ENCODE measurements around the gene FAM120B. TPM values are rescaled to one million over a fixed set of nuclear protein-coding genes. Genes with fewer than 3 reads are reported as not detected.

The FAM120B gene
- total and polyA plus RNA-seq, 2 of the 4 experiments (the other 2 are of a cell fraction): 15.3 to 28.0 TPM

DNA sequence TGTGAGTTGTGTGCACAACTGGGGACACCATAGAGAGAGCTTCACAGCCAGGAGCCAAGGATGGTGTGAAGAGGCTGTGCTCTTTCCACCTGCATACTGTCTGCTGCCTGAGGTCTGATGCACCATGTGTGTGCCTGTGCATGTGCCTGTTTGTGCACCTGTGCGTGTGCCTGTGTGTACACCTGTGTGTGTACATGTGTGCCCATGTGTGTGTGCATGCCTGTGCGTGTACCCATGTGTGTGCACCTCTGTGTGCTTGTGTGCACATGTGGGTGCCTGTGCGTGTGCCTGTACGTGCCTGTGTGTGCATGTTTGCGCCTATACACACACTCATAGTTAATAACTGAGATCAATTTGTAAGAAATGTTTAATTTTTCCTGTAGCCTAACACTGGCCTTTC is 51.3 kb downstream of the FAM120B start:
- Histone ChIP-seq H3K9ac (ENCODE audit: low read depth, low read length) (no peak overlapping the region), H2BK15ac (ENCODE audit: low read depth, low read length) (no peak overlapping the region), H3K14ac (replicated peaks; ENCODE audit: low read depth, low read length) (no peak overlapping the region), H2BK120ac (ENCODE audit: low read depth, low read length) (no peak overlapping the region), H3K23ac (ENCODE audit: low read depth, low read length) (no peak overlapping the region), H3K4ac (ENCODE audit: low read depth, low read length) (no peak overlapping the region), H3K56ac (ENCODE audit: extremely low read depth, insufficient read depth, low read length) (no peak overlapping the region), H2BK5ac (ENCODE audit: low read depth, low read length, poor library complexity, severe bottlenecking) (no peak overlapping the region), H3K27ac (ENCODE audit: insufficient read depth, low read length) (no peak overlapping the region), H2AK9ac (replicated peaks; ENCODE audit: low read depth, low read length, poor library complexity) (no peak overlapping the region), H4K20me1 (ENCODE audit: insufficient read depth, low read length) (no peaks in the 10 kb centered on the region), H3K9me3 (ENCODE audit: control insufficient read depth, insufficient read depth, low read length) (no peaks in the 10 kb centered on the region), H2BK20ac (ENCODE audit: low read depth, low read length) (no peak overlapping the region), H3K27me3 (ENCODE audit: control insufficient read depth, insufficient read depth, low read length) (no peaks in the 10 kb centered on the region), H4K8ac (ENCODE audit: low read depth in 2 of 2, low read length in 2 of 2) (no peak overlapping the region), H3K4me1 (ENCODE audit: control insufficient read depth, insufficient read depth, low read length) (no peaks in the 10 kb centered on the region), H3K79me1 (ENCODE audit: low read depth in 1 of 2, low read length in 2 of 2) (peaks cover 9 to 15% of the 10 kb centered on the region in 2 experiments; a peak in 3 of 4 replicates), H3K4me3 (ENCODE audit: insufficient read depth, low read depth, low read length) (no peak overlapping the region), H3K9me1 (ENCODE audit: insufficient read depth, low read length) (peaks cover 14% of the 10 kb centered on the region; the same call in 1 of the 2 replicates), H2AFZ (replicated peaks; ENCODE audit: low read length, poor library complexity) (no peak overlapping the region), H2AK5ac (ENCODE audit: low read depth, low read length) (no peak overlapping the region), H3K18ac (ENCODE audit: low read depth, low read length) (no peak overlapping the region), H3K36me3 (ENCODE audit: control insufficient read depth, insufficient read depth, low read length) (peaks cover 35% of the 10 kb centered on the region), H4K5ac (ENCODE audit: low read depth, low read length) (no peak overlapping the region), H4K91ac (ENCODE audit: insufficient read depth, low read depth, low read length) (no peak overlapping the region), H3K4me2 (ENCODE audit: low read depth, low read length) (no peak overlapping the region)
- CTCF ChIA-PET: no interaction called here
- dilution Hi-C loops (cut with HindIII; ENCODE audit: low sequenced_read_pairs, unreplicated experiment): no loop called here
- in situ Hi-C loops (cut with MboI; ENCODE audit: low sequenced_read_pairs): no loop called here
- TF ChIP-seq FOS (IDR thresholded peaks at IDR 0.05; ENCODE audit: low read depth, low read length): no peak
- TF ChIP-seq CHD1 (IDR thresholded peaks at IDR 0.05; ENCODE audit: low read depth, low read length): no peak
- TF ChIP-seq MAZ (IDR thresholded peaks at IDR 0.05; ENCODE audit: borderline replicate concordance, low read depth, low read length): no peak
- no peak for TF ChIP-seq RFX5 (IDR thresholded peaks at IDR 0.05; ENCODE audit: low read depth, low read length)
- no peak for TF ChIP-seq MXI1 (IDR thresholded peaks at IDR 0.05; ENCODE audit: borderline replicate concordance, low read depth, low read length)
- TF ChIP-seq ELK1 (IDR thresholded peaks at IDR 0.05; ENCODE audit: borderline replicate concordance, low read depth, low read length): no peak
- no peak for TF ChIP-seq NFE2L2 (IDR thresholded peaks at IDR 0.05; ENCODE audit: low read depth, low read length)
- TF ChIP-seq CEBPB (IDR thresholded peaks at IDR 0.05; ENCODE audit: low read depth, low read length): no peak
- TF ChIP-seq RAD21 (IDR thresholded peaks at IDR 0.05; ENCODE audit: low read length): no peak
- no peak for TF ChIP-seq RCOR1 (IDR thresholded peaks at IDR 0.05; ENCODE audit: insufficient replicate concordance, low read length)
- no peak for TF ChIP-seq CTCF (conservative IDR thresholded peaks at IDR 0.05; ENCODE audit: low read depth, low read length)
- TF ChIP-seq SMC3 (IDR thresholded peaks at IDR 0.05; ENCODE audit: low read depth, low read length): no peak
- TF ChIP-seq POLR2A (IDR thresholded peaks at IDR 0.05; ENCODE audit: low read depth, low read length): no peak
- TF ChIP-seq, protein P1, sequence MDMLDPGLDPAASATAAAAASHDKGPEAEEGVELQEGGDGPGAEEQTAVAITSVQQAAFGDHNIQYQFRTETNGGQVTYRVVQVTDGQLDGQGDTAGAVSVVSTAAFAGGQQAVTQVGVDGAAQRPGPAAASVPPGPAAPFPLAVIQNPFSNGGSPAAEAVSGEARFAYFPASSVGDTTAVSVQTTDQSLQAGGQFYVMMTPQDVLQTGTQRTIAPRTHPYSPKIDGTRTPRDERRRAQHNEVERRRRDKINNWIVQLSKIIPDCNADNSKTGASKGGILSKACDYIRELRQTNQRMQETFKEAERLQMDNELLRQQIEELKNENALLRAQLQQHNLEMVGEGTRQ (IDR thresholded peaks at IDR 0.05; ENCODE audit: low read depth, low read length): no peak
- TF ChIP-seq BHLHE40 (IDR thresholded peaks at IDR 0.05; ENCODE audit: low read depth, low read length): no peak
- no peak for TF ChIP-seq MAFK (IDR thresholded peaks at IDR 0.05; ENCODE audit: low read depth, low read length)
- no TSS peak for BruUV-seq (replicated peaks)
- POLR2A ChIA-PET (ENCODE audit: unreplicated experiment): no interaction called here
- no peak for DNase-seq
- ATAC-seq (ENCODE audit: low read depth): no peak
- WGBS, 2 experiments (ENCODE audit: extremely low coverage in 2 of 2, insufficient read length in 1 of 2): no CpG with 5 or more reads among the region's 5 CpGs
- intact Hi-C loops (cut with micrococcal nuclease): no loop called here
